ENCODE results near the gene STEAP1B. TPM values are rescaled to one million over a fixed set of nuclear protein-coding genes. Genes with fewer than 3 reads are reported as not detected.
"Not testable (repeated sequence)": the region's sequence is repeated elsewhere in the genome, so short reads cannot be mapped to it uniquely, and the experiment has no call there.

Gene STEAP1B
- polyA plus RNA-seq, 3 donors = 0.16 TPM; not detected in 2

DNA sequence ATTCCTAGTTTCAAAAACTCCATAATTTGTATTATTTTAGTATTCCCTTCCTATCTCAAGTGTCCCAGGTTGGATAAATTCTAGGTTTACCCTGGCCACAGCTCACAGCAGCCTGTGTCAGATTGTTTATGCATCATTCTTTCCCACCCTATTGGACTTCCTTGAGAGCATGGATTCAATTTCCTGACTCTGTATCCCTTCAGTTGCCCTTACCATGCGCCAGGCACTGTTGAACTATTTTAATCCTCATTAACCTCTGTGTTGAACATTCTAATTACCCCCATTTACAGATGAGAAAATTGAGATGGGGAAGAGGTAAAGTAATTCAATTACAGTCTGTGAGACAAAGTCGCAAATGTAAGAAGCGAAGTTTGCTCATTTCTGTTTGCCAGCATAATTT, 58.8 kb downstream of the STEAP1B start:
- no peak overlapping the region for H3K27ac ChIP-seq (ENCODE audit: low read depth in 1 of 2, low read length in 2 of 2)
- TF ChIP-seq, protein P1, sequence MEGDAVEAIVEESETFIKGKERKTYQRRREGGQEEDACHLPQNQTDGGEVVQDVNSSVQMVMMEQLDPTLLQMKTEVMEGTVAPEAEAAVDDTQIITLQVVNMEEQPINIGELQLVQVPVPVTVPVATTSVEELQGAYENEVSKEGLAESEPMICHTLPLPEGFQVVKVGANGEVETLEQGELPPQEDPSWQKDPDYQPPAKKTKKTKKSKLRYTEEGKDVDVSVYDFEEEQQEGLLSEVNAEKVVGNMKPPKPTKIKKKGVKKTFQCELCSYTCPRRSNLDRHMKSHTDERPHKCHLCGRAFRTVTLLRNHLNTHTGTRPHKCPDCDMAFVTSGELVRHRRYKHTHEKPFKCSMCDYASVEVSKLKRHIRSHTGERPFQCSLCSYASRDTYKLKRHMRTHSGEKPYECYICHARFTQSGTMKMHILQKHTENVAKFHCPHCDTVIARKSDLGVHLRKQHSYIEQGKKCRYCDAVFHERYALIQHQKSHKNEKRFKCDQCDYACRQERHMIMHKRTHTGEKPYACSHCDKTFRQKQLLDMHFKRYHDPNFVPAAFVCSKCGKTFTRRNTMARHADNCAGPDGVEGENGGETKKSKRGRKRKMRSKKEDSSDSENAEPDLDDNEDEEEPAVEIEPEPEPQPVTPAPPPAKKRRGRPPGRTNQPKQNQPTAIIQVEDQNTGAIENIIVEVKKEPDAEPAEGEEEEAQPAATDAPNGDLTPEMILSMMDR (IDR thresholded peaks at IDR 0.05) = no peak
- WGBS (ENCODE audit: insufficient coverage) = 100% methylated on average over 1 of the region's 3 CpGs
- Mint-ChIP-seq H3K36me3 (no peaks in the 10 kb centered on the region), H3K4me1 (peaks cover 18% of the 10 kb centered on the region), H3K9me3 (peaks cover 0 to 3% (median 0%) of the 10 kb centered on the region in 7 donors), H3K27ac (no peak overlapping the region), H3K27me3 (ENCODE audit: low read depth in 3 of 3) (peaks cover 7 to 16% (median 15%) of the 10 kb centered on the region in 3 donors), H3K4me3 (no peak overlapping the region)
- H3K4me3 ChIP-seq (replicated peaks in 1 of 3; ENCODE audit: low read depth in 2 of 3, low read length in 3 of 3) = no peak overlapping the region
- no peak overlapping the region for H3K9ac ChIP-seq (ENCODE audit: insufficient read depth, low read length, poor library complexity, severe bottlenecking)
- H3K79me2 ChIP-seq (ENCODE audit: insufficient read depth, low read length) = no peaks in the 10 kb centered on the region
- peaks cover 0 to 9% of the 10 kb centered on the region in 2 donors for H3K27me3 ChIP-seq (ENCODE audit: control insufficient read depth in 2 of 2, insufficient read depth in 2 of 2, low read length in 2 of 2)
- no peaks in the 10 kb centered on the region for H3K36me3 ChIP-seq (replicated peaks in 1 of 2; ENCODE audit: control insufficient read depth in 1 of 2, insufficient read depth in 2 of 2, low read length in 2 of 2)
- H3K4me1 ChIP-seq (ENCODE audit: control insufficient read depth in 1 of 2, insufficient read depth in 2 of 2, low read length in 2 of 2) = peaks cover 0 to 2% of the 10 kb centered on the region in 2 donors
- H4K20me1 ChIP-seq (ENCODE audit: insufficient read depth, low read length) = no peaks in the 10 kb centered on the region
- intact Hi-C loops (cut with micrococcal nuclease) = no loop called here
- no peak for DNase-seq
- H3K9me3 ChIP-seq (replicated peaks in 1 of 2; ENCODE audit: control insufficient read depth in 1 of 2, insufficient read depth in 1 of 2, low read length in 2 of 2) = peaks cover 0 to 5% of the 10 kb centered on the region in 2 donors
- H3K4me2 ChIP-seq (replicated peaks; ENCODE audit: extremely low read depth, low read length, poor library complexity, severe bottlenecking) = no peak overlapping the region
- H2AFZ ChIP-seq (ENCODE audit: insufficient read depth, low read depth, low read length, poor library complexity, severe bottlenecking) = no peak overlapping the region

- WGBS (ENCODE audit: insufficient coverage) = no CpG with 5 or more reads among the region's 3 CpGs
- TF ChIP-seq, protein P1 (IDR thresholded peaks at IDR 0.05) = no peak
- Mint-ChIP-seq H3K4me3 (no peak overlapping the region), H3K36me3 (no peaks in the 10 kb centered on the region), H3K27ac (no peak overlapping the region), H3K9me3 (peaks cover 0 to 2% (median 0%) of the 10 kb centered on the region in 7 donors), H3K27me3 (ENCODE audit: low read depth in 3 of 3) (peaks cover 0 to 2% (median 0%) of the 10 kb centered on the region in 3 donors), H3K4me1 (peaks cover 3% of the 10 kb centered on the region)
- Histone ChIP-seq H3K79me2 (ENCODE audit: insufficient read depth, low read length) (no peaks in the 10 kb centered on the region), H3K27me3 (ENCODE audit: control insufficient read depth in 2 of 2, insufficient read depth in 2 of 2, low read length in 2 of 2) (no peaks in the 10 kb centered on the region), H3K9ac (ENCODE audit: insufficient read depth, low read length, poor library complexity, severe bottlenecking) (no peak overlapping the region), H2AFZ (ENCODE audit: insufficient read depth, low read depth, low read length, poor library complexity, severe bottlenecking) (no peak overlapping the region), H3K27ac (ENCODE audit: low read depth in 1 of 2, low read length in 2 of 2) (no peak overlapping the region), H3K4me2 (replicated peaks; ENCODE audit: extremely low read depth, low read length, poor library complexity, severe bottlenecking) (no peak overlapping the region), H4K20me1 (ENCODE audit: insufficient read depth, low read length) (no peaks in the 10 kb centered on the region), H3K36me3 (replicated peaks in 1 of 2; ENCODE audit: control insufficient read depth in 1 of 2, insufficient read depth in 2 of 2, low read length in 2 of 2) (no peaks in the 10 kb centered on the region), H3K4me3 (replicated peaks in 1 of 3; ENCODE audit: low read depth in 2 of 3, low read length in 3 of 3) (no peak overlapping the region), H3K9me3 (replicated peaks in 1 of 2; ENCODE audit: control insufficient read depth in 1 of 2, insufficient read depth in 1 of 2, low read length in 2 of 2) (no peaks in the 10 kb centered on the region), H3K4me1 (ENCODE audit: control insufficient read depth in 1 of 2, insufficient read depth in 2 of 2, low read length in 2 of 2) (no peaks in the 10 kb centered on the region)
- intact Hi-C loops (cut with micrococcal nuclease) = no loop called here
- DNase-seq = no peak
These were observed 61.0 kb downstream of the STEAP1B start for GRCh38 chr7:22438994-22439393.

GRCh38 chr7:22436552-22436951, 63.4 kb downstream of the STEAP1B start:
- H3K4me3 ChIP-seq (replicated peaks in 1 of 3; ENCODE audit: low read depth in 2 of 3, low read length in 3 of 3); H3K4me3 Mint-ChIP-seq; H2AFZ ChIP-seq (ENCODE audit: insufficient read depth, low read depth, low read length, poor library complexity, severe bottlenecking); intact Hi-C loops (cut with micrococcal nuclease); H3K4me1 ChIP-seq (ENCODE audit: control insufficient read depth in 1 of 2, insufficient read depth in 2 of 2, low read length in 2 of 2); H3K36me3 Mint-ChIP-seq; H3K27me3 ChIP-seq (ENCODE audit: control insufficient read depth in 2 of 2, insufficient read depth in 2 of 2, low read length in 2 of 2); H3K9ac ChIP-seq (ENCODE audit: insufficient read depth, low read length, poor library complexity, severe bottlenecking); H3K9me3 ChIP-seq (replicated peaks in 1 of 2; ENCODE audit: control insufficient read depth in 1 of 2, insufficient read depth in 1 of 2, low read length in 2 of 2); H3K4me1 Mint-ChIP-seq; H3K27me3 Mint-ChIP-seq (ENCODE audit: low read depth in 3 of 3); H4K20me1 ChIP-seq (ENCODE audit: insufficient read depth, low read length); H3K36me3 ChIP-seq (replicated peaks in 1 of 2; ENCODE audit: control insufficient read depth in 1 of 2, insufficient read depth in 2 of 2, low read length in 2 of 2); H3K27ac ChIP-seq (ENCODE audit: low read depth in 1 of 2, low read length in 2 of 2); DNase-seq; H3K4me2 ChIP-seq (replicated peaks; ENCODE audit: extremely low read depth, low read length, poor library complexity, severe bottlenecking); H3K27ac Mint-ChIP-seq; H3K9me3 Mint-ChIP-seq; H3K79me2 ChIP-seq (ENCODE audit: insufficient read depth, low read length): not testable (repeated sequence)
- WGBS (ENCODE audit: insufficient coverage) = no CpG with 5 or more reads among the region's 4 CpGs
